Keratinocyte (primary cell): ENCODE measurements around the gene IKZF1. TPM values are rescaled to one million over a fixed set of nuclear protein-coding genes. Genes with fewer than 3 reads are reported as not detected.

ENCODE experiments used
- DNase-seq: peaks from one replicate; pipeline ENCODE4 v3.0.0-alpha.2; 2011; ENCODE audit warnings: low read depth, missing footprints, low spot score
- FAIRE-seq: peaks from 2 replicates; lab custom pipeline; 2011; peaks lifted over from hg19 to GRCh38; lab: Jason Lieb, UNC
- H2AFZ ChIP-seq: 2 replicates; pipeline ENCODE4 v1.6.0; 2012; ENCODE audit warnings: low read length, control low read depth, inconsistent platforms; ENCODE audit not compliant: control insufficient read depth
- H3K27ac ChIP-seq: 2 replicates; pipeline ENCODE4 v1.5.1; 2011; ENCODE audit warnings: low read length; ENCODE audit not compliant: control insufficient read depth, insufficient read depth
- H3K27me3 ChIP-seq: 3 replicates; pipeline ENCODE4 v1.6.0; 2011; ENCODE audit warnings: low read length; ENCODE audit not compliant: control insufficient read depth, insufficient read depth; ENCODE audit errors: extremely low read depth
- H3K36me3 ChIP-seq, 2 experiments: 2 replicates in 1 of 2; 3 replicates in 1 of 2; pipeline ENCODE4 v1.5.1; 2011; ENCODE audit warnings: low read length in 2 of 2, mild to moderate bottlenecking in 1 of 2; ENCODE audit not compliant: control insufficient read depth in 2 of 2, insufficient read depth in 2 of 2; ENCODE audit errors: extremely low read depth in 1 of 2
- H3K4me1 ChIP-seq: 3 replicates; pipeline ENCODE4 v1.5.1; 2011; ENCODE audit warnings: low read length; ENCODE audit not compliant: control insufficient read depth, insufficient read depth; ENCODE audit errors: extremely low read depth
- H3K4me2 ChIP-seq: 3 replicates; pipeline ENCODE4 v1.6.0; 2011; ENCODE audit warnings: low read depth, low read length; ENCODE audit not compliant: control insufficient read depth, insufficient read depth; ENCODE audit errors: extremely low read depth
- H3K4me3 ChIP-seq, 3 experiments: fragments of 200-600 bp in 1 of 3; sonication (generic) in 1 of 3; 2 replicates in 2 of 3; 3 replicates in 1 of 3; pipeline ENCODE4 v1.5.1; 2011 to 2016; ENCODE audit warnings: low read length in 3 of 3, mild to moderate bottlenecking in 3 of 3, control low read depth in 2 of 3, inconsistent platforms in 1 of 3, low read depth in 1 of 3, mixed read lengths in 1 of 3, mixed run types in 1 of 3, moderate library complexity in 1 of 3; ENCODE audit not compliant: control insufficient read depth in 2 of 3, insufficient read depth in 2 of 3; ENCODE audit errors: extremely low read depth in 1 of 3
- H3K79me2 ChIP-seq: 2 replicates; pipeline ENCODE4 v1.6.0; 2012; ENCODE audit warnings: low read length; ENCODE audit not compliant: control insufficient read depth, insufficient read depth
- H3K9ac ChIP-seq: 3 replicates; pipeline ENCODE4 v1.6.0; 2011; ENCODE audit warnings: low read length; ENCODE audit not compliant: control insufficient read depth, insufficient read depth; ENCODE audit errors: extremely low read depth
- H3K9me1 ChIP-seq: 3 replicates; pipeline ENCODE4 v1.6.0; 2011; ENCODE audit warnings: low read length; ENCODE audit not compliant: control insufficient read depth, insufficient read depth; ENCODE audit errors: extremely low read depth
- H3K9me3 ChIP-seq: 2 replicates; pipeline ENCODE4 v1.5.1; 2012; ENCODE audit warnings: low read depth, low read length; ENCODE audit not compliant: control insufficient read depth
- H4K20me1 ChIP-seq: 3 replicates; pipeline ENCODE4 v1.6.0; 2011; ENCODE audit warnings: low read length; ENCODE audit not compliant: control insufficient read depth, insufficient read depth; ENCODE audit errors: extremely low read depth
- EZH2 ChIP-seq: IDR thresholded peaks from one replicate; pipeline ENCODE4 v1.6.1; 2012; ENCODE audit warnings: inconsistent platforms, mild to moderate bottlenecking, low read length, moderate library complexity
- dilution Hi-C: fragments of 300-500 bp; cut with MboI; formaldehyde crosslinking; loops from one replicate; pipeline ENCODE4 v1.7.0; 2020; ENCODE audit warnings: low sequenced_read_pairs; ENCODE audit not compliant: extremely low pct_ligation_motif_present
- polyA plus RNA-seq, 5 experiments: library from polyadenylated mRNA; depleted of rRNA in 3 of 5; stranded (reverse) in 3 of 5; stranded (forward) in 1 of 5; unstranded in 1 of 5; fragments of >200 nt; gene quantifications; 1 replicate in 1 of 5; 2 replicates in 3 of 5; 3 replicates in 1 of 5; pipeline versions ENCODE4 v1.2.1 to v1.2.3, GENCODE V29; 2011 to 2012; ENCODE audit warnings: missing spikeins in 2 of 5, low read depth in 1 of 5, low replicate concordance in 1 of 5
- TF ChIP-seq, protein P1 (sequence below), 3 experiments: IDR thresholded peaks in 1 of 3; conservative IDR thresholded peaks in 1 of 3; optimal IDR thresholded peaks in 1 of 3; 2 replicates in 2 of 3; 3 replicates in 1 of 3; pipeline versions ENCODE3 to v1.5.1; 2011; ENCODE audit warnings: low read length in 3 of 3, mild to moderate bottlenecking in 3 of 3, moderate library complexity in 2 of 3, control low read depth in 1 of 3, inconsistent platforms in 1 of 3; ENCODE audit not compliant: insufficient read depth in 2 of 3; ENCODE audit errors: extremely low read depth in 1 of 3

IKZF1 gene
- polyA plus RNA-seq, 1 donor (not counting 4 experiments of a cell fraction or from before 2014, with no cell fraction given) = not detected

DNA sequence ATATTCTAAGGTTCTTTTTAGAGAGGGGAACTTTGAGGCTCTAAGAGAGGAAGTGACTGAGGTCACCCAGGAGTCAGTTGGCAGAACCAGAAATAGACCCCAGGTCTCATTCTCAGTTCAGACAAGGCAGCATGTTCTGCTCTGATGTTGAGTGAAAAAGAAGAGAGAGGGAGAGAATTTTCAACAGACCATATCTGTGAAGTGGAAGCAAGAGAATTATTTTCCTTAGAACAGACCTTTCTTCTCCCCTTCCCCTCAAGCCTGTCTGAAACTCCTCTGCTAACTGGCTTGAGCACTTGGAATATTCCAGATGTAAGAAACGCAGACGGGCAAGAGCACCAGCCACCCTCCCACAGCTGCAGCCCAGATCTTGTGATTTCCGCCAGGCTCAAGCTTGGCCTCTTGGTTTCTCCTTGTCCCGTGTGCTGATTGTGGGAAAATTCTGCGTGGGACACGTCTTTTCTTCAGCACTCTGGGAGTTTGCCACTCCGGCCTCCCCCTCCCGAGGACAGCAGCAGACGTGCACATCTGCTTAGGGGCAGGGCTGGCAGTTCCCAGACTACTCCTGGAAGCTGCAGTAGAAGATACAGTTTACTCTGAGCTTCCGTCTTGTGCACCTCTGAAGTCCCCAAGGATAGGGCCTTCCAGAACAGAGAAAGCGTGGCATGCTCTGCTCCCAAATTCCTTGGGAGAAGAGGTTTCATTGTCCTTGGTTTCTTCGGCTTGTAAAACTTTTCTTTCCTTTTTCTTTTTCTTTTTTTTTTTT is 22.7 kb upstream of the IKZF1 start:
- Histone ChIP-seq H3K4me2 (no peak overlapping the region), H3K79me2 (no peaks in the 10 kb centered on the region), H2AFZ (no peak overlapping the region), H3K27ac (no peak overlapping the region), H3K4me3 (no peak overlapping the region), H4K20me1 (no peaks in the 10 kb centered on the region), H3K9me1 (no peaks in the 10 kb centered on the region), H3K9ac (no peak overlapping the region), H3K4me1 (no peaks in the 10 kb centered on the region), H3K27me3 (no peaks in the 10 kb centered on the region), H3K36me3 (no peaks in the 10 kb centered on the region), H3K9me3 (no peaks in the 10 kb centered on the region)
- TF ChIP-seq, protein P1, sequence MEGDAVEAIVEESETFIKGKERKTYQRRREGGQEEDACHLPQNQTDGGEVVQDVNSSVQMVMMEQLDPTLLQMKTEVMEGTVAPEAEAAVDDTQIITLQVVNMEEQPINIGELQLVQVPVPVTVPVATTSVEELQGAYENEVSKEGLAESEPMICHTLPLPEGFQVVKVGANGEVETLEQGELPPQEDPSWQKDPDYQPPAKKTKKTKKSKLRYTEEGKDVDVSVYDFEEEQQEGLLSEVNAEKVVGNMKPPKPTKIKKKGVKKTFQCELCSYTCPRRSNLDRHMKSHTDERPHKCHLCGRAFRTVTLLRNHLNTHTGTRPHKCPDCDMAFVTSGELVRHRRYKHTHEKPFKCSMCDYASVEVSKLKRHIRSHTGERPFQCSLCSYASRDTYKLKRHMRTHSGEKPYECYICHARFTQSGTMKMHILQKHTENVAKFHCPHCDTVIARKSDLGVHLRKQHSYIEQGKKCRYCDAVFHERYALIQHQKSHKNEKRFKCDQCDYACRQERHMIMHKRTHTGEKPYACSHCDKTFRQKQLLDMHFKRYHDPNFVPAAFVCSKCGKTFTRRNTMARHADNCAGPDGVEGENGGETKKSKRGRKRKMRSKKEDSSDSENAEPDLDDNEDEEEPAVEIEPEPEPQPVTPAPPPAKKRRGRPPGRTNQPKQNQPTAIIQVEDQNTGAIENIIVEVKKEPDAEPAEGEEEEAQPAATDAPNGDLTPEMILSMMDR (optimal IDR thresholded peaks at IDR 0.05 in 1 of 3, IDR thresholded peaks at IDR 0.05 in 1 of 3, conservative IDR thresholded peaks at IDR 0.05 in 1 of 3; ENCODE audit: extremely low read depth in 1 of 3, insufficient read depth in 2 of 3, low read length in 3 of 3) = no peak
- no peak for TF ChIP-seq EZH2
- DNase-seq (no peak), FAIRE-seq (no peak)
- dilution Hi-C loops = no loop called here

DNA sequence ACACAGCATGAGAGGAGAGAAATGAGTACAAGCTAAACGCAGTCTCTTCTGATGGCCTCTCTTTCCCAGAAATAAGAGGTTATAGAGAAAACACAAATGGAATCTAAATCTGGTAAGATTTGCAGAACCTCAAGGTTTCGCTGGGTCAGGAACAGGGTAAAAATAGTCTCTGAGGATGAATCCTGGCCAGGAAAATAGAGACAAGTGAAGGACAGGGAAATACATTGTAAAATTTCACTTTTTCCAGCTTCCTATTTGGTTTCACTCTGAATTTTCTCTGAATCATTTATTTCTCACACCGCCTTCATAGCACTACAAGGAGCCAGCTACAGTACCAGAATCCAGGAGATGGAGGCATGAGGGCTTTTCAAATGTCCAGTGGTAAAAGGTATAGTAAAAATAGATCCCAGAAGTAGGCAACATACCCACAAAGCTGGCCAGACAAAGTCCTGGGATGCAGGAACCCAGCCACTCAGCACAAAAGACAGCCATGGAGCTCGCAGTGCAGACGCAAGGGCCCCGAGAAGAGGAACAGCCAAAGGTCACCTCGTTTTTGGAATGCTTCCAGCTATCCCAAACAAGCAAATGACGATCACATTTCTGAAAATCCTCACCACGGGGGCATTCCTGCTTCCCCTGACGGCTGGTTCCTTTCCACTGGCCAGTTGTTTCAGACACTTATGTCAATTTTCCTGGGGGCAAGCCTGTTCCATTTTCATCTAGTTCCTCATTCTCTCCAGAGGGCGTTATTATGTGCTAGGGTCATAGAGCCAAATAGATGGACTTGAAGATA is 21.5 kb upstream of the IKZF1 start:
- Histone ChIP-seq H3K4me1 (no peaks in the 10 kb centered on the region), H3K9ac (no peak overlapping the region), H2AFZ (no peak overlapping the region), H3K4me3 (no peak overlapping the region), H3K4me2 (no peak overlapping the region), H4K20me1 (no peaks in the 10 kb centered on the region), H3K27ac (no peak overlapping the region), H3K9me1 (no peaks in the 10 kb centered on the region), H3K79me2 (no peaks in the 10 kb centered on the region), H3K36me3 (no peaks in the 10 kb centered on the region), H3K9me3 (no peaks in the 10 kb centered on the region), H3K27me3 (no peaks in the 10 kb centered on the region)
- no peak for TF ChIP-seq EZH2
- TF ChIP-seq, protein P1 (optimal IDR thresholded peaks at IDR 0.05 in 1 of 3, IDR thresholded peaks at IDR 0.05 in 1 of 3, conservative IDR thresholded peaks at IDR 0.05 in 1 of 3; ENCODE audit: extremely low read depth in 1 of 3, insufficient read depth in 2 of 3, low read length in 3 of 3) = no peak
- FAIRE-seq (no peak), DNase-seq (no peak)
- dilution Hi-C loops = no loop called here
